KOPT-K1 (cell line): ENCODE data around the gene RPTOR.

Experiments used
- H3K27ac ChIP-seq: fragments of 200-600 bp; sonication (generic); 2 replicates; pipeline ENCODE4 v1.5.1; 2016; ENCODE audit warnings: antibody characterized with exemption, mild to moderate bottlenecking, low read depth, low read length; ENCODE audit not compliant: poor library complexity, severe bottlenecking
- H3K36me3 ChIP-seq: fragments of 200-600 bp; sonication (generic); 2 replicates; pipeline ENCODE4 v1.5.1; 2017; ENCODE audit warnings: antibody characterized with exemption, mild to moderate bottlenecking, low read length, moderate library complexity; ENCODE audit not compliant: insufficient read depth
- H3K9me3 ChIP-seq: fragments of 200-600 bp; sonication (generic); 2 replicates; pipeline ENCODE4 v1.5.1; 2017; ENCODE audit warnings: antibody characterized with exemption, low read length, mild to moderate bottlenecking; ENCODE audit not compliant: insufficient read depth, poor library complexity, severe bottlenecking

Gene RPTOR

GRCh38 chr17:80507965-80508364, 36.7 kb upstream of the RPTOR start:
- Histone ChIP-seq H3K27ac (no peak overlapping the region), H3K36me3 (no peaks in the 10 kb centered on the region), H3K9me3 (no peaks in the 10 kb centered on the region)

- no peaks in the 10 kb centered on the region for H3K36me3 ChIP-seq
- no peaks in the 10 kb centered on the region for H3K9me3 ChIP-seq
- no peak overlapping the region for H3K27ac ChIP-seq
These were observed 35.3 kb upstream of the RPTOR start for GRCh38 chr17:80509311-80509710.

GRCh38 chr17:80510132-80510531, 34.5 kb upstream of the RPTOR start:
- H3K27ac ChIP-seq: no peak overlapping the region
- no peaks in the 10 kb centered on the region for H3K9me3 ChIP-seq
- no peaks in the 10 kb centered on the region for H3K36me3 ChIP-seq

GRCh38 chr17:80510772-80511171, 33.9 kb upstream of the RPTOR start:
- Histone ChIP-seq H3K27ac (no peak overlapping the region), H3K36me3 (no peaks in the 10 kb centered on the region), H3K9me3 (no peaks in the 10 kb centered on the region)

- H3K27ac ChIP-seq: no peak overlapping the region
- no peaks in the 10 kb centered on the region for H3K9me3 ChIP-seq
- H3K36me3 ChIP-seq: no peaks in the 10 kb centered on the region
These were observed 33.1 kb upstream of the RPTOR start for GRCh38 chr17:80511222-80512180.

GRCh38 chr17:80512233-80512632, 32.4 kb upstream of the RPTOR start:
- Histone ChIP-seq H3K36me3 (no peaks in the 10 kb centered on the region), H3K9me3 (no peaks in the 10 kb centered on the region)

GRCh38 chr17:80513201-80513600, 31.4 kb upstream of the RPTOR start:
- no peak overlapping the region for H3K27ac ChIP-seq
- H3K9me3 ChIP-seq: no peaks in the 10 kb centered on the region
- H3K36me3 ChIP-seq: no peaks in the 10 kb centered on the region

More at GRCh38 chr17:80512233-80512632, 32.4 kb upstream of the RPTOR start:
- H3K27ac ChIP-seq: no peak overlapping the region

GRCh38 chr17:80513892-80514291, 30.7 kb upstream of the RPTOR start:
- Histone ChIP-seq H3K9me3 (no peaks in the 10 kb centered on the region), H3K27ac (no peak overlapping the region), H3K36me3 (no peaks in the 10 kb centered on the region)

GRCh38 chr17:80516171-80516932, 28.3 kb upstream of the RPTOR start:
- Histone ChIP-seq H3K27ac (no peak overlapping the region), H3K9me3 (no peaks in the 10 kb centered on the region), H3K36me3 (no peaks in the 10 kb centered on the region)

- Histone ChIP-seq H3K9me3 (no peaks in the 10 kb centered on the region), H3K36me3 (no peaks in the 10 kb centered on the region), H3K27ac (no peak overlapping the region)
These were observed 27.0 kb upstream of the RPTOR start for GRCh38 chr17:80517641-80518040.

GRCh38 chr17:80518392-80518791, 26.2 kb upstream of the RPTOR start:
- H3K9me3 ChIP-seq: no peaks in the 10 kb centered on the region
- H3K27ac ChIP-seq: no peak overlapping the region
- no peaks in the 10 kb centered on the region for H3K36me3 ChIP-seq

GRCh38 chr17:80519091-80519781, 25.4 kb upstream of the RPTOR start:
- no peaks in the 10 kb centered on the region for H3K36me3 ChIP-seq
- no peaks in the 10 kb centered on the region for H3K9me3 ChIP-seq
- no peak overlapping the region for H3K27ac ChIP-seq

GRCh38 chr17:80520810-80521455, 23.7 kb upstream of the RPTOR start:
- H3K36me3 ChIP-seq: no peaks in the 10 kb centered on the region
- H3K27ac ChIP-seq: no peak overlapping the region
- H3K9me3 ChIP-seq: no peaks in the 10 kb centered on the region

GRCh38 chr17:80523054-80523744, 21.4 kb upstream of the RPTOR start:
- H3K9me3 ChIP-seq: no peaks in the 10 kb centered on the region
- no peaks in the 10 kb centered on the region for H3K36me3 ChIP-seq
- no peak overlapping the region for H3K27ac ChIP-seq
